Bronchial epithelial cell (primary cell): ENCODE data around the gene ALKBH6. TPM values are rescaled to one million over a fixed set of nuclear protein-coding genes. Genes with fewer than 3 reads are reported as not detected.

Source experiments
- DNase-seq: peaks from one replicate; pipeline ENCODE4 v3.0.0-alpha.2; 2010; ENCODE audit warnings: low read depth
- FAIRE-seq: peaks from 2 replicates; lab custom pipeline; 2011; peaks lifted over from hg19 to GRCh38; lab: Jason Lieb, UNC
- H3K27me3 ChIP-seq: 2 replicates; pipeline ENCODE4 v1.5.1; 2011; ENCODE audit warnings: low read length; ENCODE audit not compliant: control insufficient read depth, insufficient read depth
- H3K36me3 ChIP-seq: 2 replicates; pipeline ENCODE4 v1.5.1; 2011; ENCODE audit warnings: low read length; ENCODE audit not compliant: control insufficient read depth, insufficient read depth
- H3K4me3 ChIP-seq: 2 replicates; pipeline ENCODE4 v1.5.1; 2011; ENCODE audit warnings: mild to moderate bottlenecking, low read depth, low read length, control low read depth
- total RNA-seq: library from RNA; depleted of rRNA; stranded (reverse); fragments of >200 nt; gene quantifications from 2 replicates; pipeline ENCODE4 v1.2.1, GENCODE V29; 2014
- TF ChIP-seq, protein P1 (sequence below): IDR thresholded peaks from 2 replicates; pipeline ENCODE4 v1.5.1; 2011; ENCODE audit warnings: mild to moderate bottlenecking, moderate library complexity, low read length, control low read depth, inconsistent platforms; ENCODE audit not compliant: insufficient read depth, severe bottlenecking

The ALKBH6 gene
- total RNA-seq, 1 donor from 2014 or later = 14.2 TPM

DNA sequence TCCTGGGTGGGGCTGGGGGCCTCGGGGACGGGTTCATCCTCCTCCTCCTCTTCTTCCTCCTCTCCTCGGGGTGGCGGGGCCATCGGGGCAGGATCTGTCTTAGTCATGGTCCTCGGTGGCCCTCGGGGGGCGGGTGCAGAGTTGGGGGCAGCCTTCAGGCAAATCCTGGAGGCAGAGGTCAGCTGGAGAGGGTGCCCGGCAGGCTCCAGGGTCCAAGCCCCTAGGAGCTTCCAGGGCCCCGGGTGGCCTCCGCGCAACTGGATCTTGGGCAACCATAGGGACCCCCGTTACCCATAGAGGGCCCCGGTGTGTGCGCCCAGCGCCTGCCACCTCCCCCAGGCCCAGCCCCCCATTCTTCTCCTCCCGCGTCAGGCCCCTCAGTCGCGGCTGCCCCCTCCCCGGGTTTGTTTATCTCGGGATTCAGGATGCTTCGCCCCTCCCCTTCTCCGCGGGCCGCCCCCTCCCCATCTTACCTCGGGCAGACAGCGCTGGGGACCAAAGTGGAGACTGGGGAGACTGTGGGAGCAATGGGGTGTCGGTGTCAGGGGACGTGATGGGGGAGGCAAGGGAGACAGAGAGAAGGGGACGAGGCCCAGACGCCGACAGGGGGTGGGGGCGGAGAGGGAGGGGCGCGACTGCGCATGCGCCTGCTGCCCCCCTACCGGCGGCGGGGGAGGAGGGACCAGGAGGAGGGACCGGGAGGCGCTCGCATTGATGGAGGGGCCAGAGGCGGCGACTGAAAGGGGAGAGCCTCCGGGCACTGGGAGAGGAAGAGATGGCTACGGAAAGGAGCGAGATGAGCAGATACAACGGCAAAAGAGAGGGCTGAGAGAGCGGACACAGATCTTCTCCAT, 18.5 kb upstream of the ALKBH6 start, which contains the start of gene CLIP3:
TSS of gene CLIP3 (minus strand) at position 623 of the 854 bp plus-strand sequence. CDS start at position 107, 516 bp downstream.
- Histone ChIP-seq H3K27me3 (no peaks in the 10 kb centered on the region), H3K4me3 (peak within 1 kb of the TSS; percentile 14), H3K36me3 (no peaks in the 10 kb centered on the region)
- no peak for FAIRE-seq
- no peak for DNase-seq
- TF ChIP-seq, protein P1, sequence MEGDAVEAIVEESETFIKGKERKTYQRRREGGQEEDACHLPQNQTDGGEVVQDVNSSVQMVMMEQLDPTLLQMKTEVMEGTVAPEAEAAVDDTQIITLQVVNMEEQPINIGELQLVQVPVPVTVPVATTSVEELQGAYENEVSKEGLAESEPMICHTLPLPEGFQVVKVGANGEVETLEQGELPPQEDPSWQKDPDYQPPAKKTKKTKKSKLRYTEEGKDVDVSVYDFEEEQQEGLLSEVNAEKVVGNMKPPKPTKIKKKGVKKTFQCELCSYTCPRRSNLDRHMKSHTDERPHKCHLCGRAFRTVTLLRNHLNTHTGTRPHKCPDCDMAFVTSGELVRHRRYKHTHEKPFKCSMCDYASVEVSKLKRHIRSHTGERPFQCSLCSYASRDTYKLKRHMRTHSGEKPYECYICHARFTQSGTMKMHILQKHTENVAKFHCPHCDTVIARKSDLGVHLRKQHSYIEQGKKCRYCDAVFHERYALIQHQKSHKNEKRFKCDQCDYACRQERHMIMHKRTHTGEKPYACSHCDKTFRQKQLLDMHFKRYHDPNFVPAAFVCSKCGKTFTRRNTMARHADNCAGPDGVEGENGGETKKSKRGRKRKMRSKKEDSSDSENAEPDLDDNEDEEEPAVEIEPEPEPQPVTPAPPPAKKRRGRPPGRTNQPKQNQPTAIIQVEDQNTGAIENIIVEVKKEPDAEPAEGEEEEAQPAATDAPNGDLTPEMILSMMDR = no peak

DNA sequence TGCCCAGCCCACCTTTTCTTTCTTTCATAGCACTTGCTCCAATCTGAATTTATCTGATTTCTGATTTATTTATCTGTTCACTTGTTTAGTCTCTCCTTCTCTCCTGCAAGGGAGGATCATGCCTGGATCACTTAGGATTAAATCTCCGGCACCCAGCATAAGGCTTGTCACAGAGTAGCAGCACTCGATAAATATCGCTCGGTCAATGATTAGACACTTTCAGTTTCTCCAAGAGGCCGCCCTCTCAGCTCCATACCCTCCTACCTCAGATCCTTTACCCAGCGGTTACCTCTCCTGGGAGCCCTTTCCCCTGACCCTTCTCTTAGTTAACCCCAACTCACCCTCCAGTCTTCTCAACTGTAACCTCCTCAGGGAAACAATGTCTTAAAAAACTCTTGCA, 17.3 kb upstream of the ALKBH6 start:
- TF ChIP-seq, protein P1 = no peak
- DNase-seq (no peak), FAIRE-seq (no peak)
- Histone ChIP-seq H3K4me3 (no peak overlapping the region), H3K27me3 (no peaks in the 10 kb centered on the region), H3K36me3 (no peaks in the 10 kb centered on the region)

DNA sequence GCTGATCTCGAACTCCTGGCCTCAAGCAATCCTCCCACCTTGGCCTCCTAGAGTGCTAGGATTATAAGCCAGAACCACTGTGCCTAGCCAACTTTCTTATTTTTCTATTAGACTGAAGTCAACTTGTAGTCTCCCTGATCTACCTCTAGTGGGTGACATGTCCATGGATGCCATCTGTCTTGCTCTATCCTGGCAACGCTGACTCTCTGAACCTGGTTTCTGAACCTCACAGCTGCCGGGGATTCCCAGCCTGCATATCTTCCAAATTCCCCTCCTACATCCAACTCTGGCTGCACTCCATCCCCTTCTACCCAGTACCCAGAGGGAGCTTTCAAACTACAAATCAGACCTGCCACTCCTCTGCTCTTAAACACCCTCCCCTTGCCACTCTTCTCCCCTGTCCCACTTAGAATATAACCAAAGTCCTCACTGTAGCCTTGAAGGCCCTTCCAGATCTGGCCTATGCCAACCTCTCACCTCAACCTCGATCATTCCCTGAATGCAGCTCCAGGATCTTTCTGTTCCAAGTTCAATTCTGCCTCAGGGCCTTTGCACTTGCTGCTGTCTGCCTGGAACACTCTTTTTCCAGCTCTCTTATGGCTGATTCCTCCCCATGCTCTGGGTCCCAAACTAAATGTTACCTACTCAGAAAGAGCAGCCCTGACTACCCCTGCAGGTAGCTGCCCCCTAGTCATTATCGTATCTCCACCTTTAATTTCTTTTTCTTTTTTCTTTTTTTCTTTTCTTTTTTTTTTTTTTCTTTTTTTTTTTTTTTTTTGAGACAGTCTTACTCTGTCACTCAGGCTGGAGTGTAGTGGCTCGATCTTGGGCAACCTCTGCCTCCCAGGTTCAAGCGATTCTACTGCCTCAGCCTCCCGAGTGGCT, 16.5 kb upstream of the ALKBH6 start:
- no peak overlapping the region for H3K4me3 ChIP-seq
- no peaks in the 10 kb centered on the region for H3K27me3 ChIP-seq
- no peaks in the 10 kb centered on the region for H3K36me3 ChIP-seq
- TF ChIP-seq, protein P1 = peak; percentile 43
- no peak for FAIRE-seq
- peak; percentile 24 for DNase-seq

DNA sequence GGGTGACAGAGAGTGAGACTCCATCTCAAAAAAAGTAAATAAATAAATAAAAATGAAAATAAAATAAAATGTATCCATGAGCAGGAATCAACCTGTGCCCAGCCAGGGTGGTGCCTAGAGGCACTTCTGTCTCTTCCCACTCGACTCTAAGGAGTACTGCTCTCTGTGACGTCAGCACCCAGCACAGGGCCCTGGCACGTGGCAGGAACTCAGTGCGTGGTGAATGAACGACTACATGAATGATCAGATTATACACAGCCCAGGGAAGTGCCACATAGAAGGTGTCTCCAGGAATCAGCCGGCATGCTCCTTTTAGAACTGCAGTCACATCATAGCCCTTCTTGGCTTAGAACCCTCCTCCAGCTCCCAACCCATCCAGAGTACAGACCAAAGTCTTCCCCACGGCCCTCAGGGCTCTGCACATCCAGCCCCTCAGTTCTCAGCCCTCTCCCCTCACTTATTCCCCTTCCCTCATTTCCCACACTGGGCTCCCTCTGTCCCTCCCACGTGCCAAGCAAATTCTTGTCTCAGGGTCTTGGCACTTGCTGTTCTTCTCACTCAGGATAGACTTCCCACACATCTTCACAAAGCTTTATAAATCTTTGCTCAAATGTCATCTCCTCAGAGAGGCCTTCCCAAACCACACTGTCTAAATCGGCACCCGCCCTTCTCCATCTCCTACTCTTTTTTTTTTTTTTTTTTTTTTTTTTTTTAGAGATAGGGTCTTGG, 14.5 kb upstream of the ALKBH6 start:
- FAIRE-seq = no peak

DNA sequence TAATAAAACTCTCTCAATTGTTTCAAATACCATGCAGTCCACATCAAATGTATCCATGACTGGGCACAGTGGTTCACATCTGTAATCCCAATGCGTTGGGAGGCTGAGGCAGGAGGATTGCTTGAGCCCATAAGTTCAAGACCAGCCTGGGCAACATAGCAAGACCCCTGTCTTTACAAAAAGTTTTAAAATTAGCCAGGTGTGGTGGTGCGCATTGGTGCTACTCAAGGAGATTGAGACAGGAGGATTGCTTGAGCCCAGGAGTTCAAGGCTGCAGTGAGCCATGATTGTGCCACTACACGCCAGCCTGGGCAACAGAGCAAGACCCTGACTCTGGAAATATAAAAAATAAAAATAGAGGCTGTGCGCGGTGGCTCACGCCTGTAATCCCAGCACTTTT, 13.7 kb upstream of the ALKBH6 start:
- Histone ChIP-seq H3K4me3 (no peak overlapping the region), H3K36me3 (no peaks in the 10 kb centered on the region), H3K27me3 (no peaks in the 10 kb centered on the region)
- FAIRE-seq (peak; percentile 7), DNase-seq (no peak)
- TF ChIP-seq, protein P1 = no peak

More for the DNA sequence above, 14.5 kb upstream of the ALKBH6 start:
- TF ChIP-seq, protein P1 = no peak
- H3K36me3 ChIP-seq = no peaks in the 10 kb centered on the region
- no peaks in the 10 kb centered on the region for H3K27me3 ChIP-seq
- no peak overlapping the region for H3K4me3 ChIP-seq
- no peak for DNase-seq
